ENCODE data around the gene WSB2. TPM values are rescaled to one million over a fixed set of nuclear protein-coding genes. Genes with fewer than 3 reads are reported as not detected.
"Not testable (repeated sequence)": the region's sequence is repeated elsewhere in the genome, so short reads cannot be mapped to it uniquely, and the experiment has no call there.

Gene WSB2
- total RNA-seq, 1 donor from 2014 or later = 100 TPM

- TF ChIP-seq, protein P1, sequence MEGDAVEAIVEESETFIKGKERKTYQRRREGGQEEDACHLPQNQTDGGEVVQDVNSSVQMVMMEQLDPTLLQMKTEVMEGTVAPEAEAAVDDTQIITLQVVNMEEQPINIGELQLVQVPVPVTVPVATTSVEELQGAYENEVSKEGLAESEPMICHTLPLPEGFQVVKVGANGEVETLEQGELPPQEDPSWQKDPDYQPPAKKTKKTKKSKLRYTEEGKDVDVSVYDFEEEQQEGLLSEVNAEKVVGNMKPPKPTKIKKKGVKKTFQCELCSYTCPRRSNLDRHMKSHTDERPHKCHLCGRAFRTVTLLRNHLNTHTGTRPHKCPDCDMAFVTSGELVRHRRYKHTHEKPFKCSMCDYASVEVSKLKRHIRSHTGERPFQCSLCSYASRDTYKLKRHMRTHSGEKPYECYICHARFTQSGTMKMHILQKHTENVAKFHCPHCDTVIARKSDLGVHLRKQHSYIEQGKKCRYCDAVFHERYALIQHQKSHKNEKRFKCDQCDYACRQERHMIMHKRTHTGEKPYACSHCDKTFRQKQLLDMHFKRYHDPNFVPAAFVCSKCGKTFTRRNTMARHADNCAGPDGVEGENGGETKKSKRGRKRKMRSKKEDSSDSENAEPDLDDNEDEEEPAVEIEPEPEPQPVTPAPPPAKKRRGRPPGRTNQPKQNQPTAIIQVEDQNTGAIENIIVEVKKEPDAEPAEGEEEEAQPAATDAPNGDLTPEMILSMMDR (IDR thresholded peaks at IDR 0.05; ENCODE audit: borderline replicate concordance) = no peak
- intact Hi-C loops (cut with micrococcal nuclease) = no loop called here
- Histone ChIP-seq H3K4me3 (no peak overlapping the region), H3K4me1 (peaks cover 3% of the 10 kb centered on the region), H3K27me3 (ENCODE audit: low read depth) (no peaks in the 10 kb centered on the region), H3K36me3 (peaks cover 46% of the 10 kb centered on the region), H3K9me3 (replicated peaks) (no peaks in the 10 kb centered on the region), H3K27ac (replicated peaks) (no peak overlapping the region)
- DNase-seq = no peak
Measured at GRCh38 chr12:118022728-118023109, 38.3 kb downstream of the WSB2 start.

- H3K36me3 ChIP-seq = peaks cover 41% of the 10 kb centered on the region
- intact Hi-C loops (cut with micrococcal nuclease); H3K27ac ChIP-seq (replicated peaks); H3K27me3 ChIP-seq (ENCODE audit: low read depth); H3K9me3 ChIP-seq (replicated peaks); H3K4me3 ChIP-seq; DNase-seq; H3K4me1 ChIP-seq: not testable (repeated sequence)
Measured at GRCh38 chr12:118022097-118022727, 38.8 kb downstream of the WSB2 start.

DNA sequence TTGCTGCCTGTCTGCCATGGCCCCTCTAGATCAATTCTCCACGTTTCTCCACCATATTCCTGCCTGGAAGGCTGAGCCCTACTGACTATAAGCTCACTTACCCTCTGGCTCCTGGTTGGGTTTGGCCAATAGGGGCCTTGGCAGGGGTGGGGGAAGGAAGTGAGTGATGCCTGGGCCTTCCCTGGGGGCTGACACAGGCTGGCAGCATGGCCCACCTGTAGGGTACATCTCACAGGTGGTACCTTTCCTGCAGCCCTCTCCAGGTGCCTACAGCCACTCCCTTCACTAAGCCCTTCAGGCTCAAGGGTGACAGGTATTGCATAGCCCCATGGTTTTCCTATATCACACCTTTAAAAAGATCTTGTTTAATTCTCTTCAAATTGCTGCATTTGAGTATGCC, 40.9 kb downstream of the WSB2 start:
- Histone ChIP-seq H3K9me3 (replicated peaks) (no peaks in the 10 kb centered on the region), H3K4me3 (no peak overlapping the region), H3K4me1 (peaks cover 20% of the 10 kb centered on the region), H3K36me3 (peaks cover 19% of the 10 kb centered on the region), H3K27me3 (ENCODE audit: low read depth) (no peaks in the 10 kb centered on the region), H3K27ac (replicated peaks) (no peak overlapping the region)
- no peak for DNase-seq
- TF ChIP-seq, protein P1 (IDR thresholded peaks at IDR 0.05; ENCODE audit: borderline replicate concordance) = no peak
- intact Hi-C loops (cut with micrococcal nuclease) = no loop called here

DNA sequence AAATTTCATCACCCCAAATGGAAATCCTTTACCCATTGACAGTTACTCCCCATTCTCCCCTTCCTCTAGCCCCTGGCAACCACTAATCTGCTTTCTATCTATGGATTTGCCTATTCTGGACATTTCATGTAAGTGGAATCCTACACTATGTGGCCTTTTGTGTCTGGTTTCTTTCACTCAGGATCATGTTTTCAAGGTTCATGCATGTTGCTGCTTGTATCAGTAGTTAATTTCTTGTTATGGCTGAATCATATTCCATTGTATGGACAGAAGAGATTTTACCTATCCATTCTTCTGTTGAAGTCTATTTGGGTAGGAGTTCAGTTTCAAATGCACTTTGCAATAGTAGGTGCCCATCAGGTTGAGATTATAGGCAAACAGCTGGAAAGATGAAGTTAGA, 43.1 kb downstream of the WSB2 start:
- H3K4me3 ChIP-seq = no peak overlapping the region
- no peak overlapping the region for H3K27ac ChIP-seq (replicated peaks)
- no peaks in the 10 kb centered on the region for H3K9me3 ChIP-seq (replicated peaks)
- no peaks in the 10 kb centered on the region for H3K27me3 ChIP-seq (ENCODE audit: low read depth)
- TF ChIP-seq, protein P1 (IDR thresholded peaks at IDR 0.05; ENCODE audit: borderline replicate concordance) = no peak
- intact Hi-C loops (cut with micrococcal nuclease) = no loop called here
- peaks cover 14% of the 10 kb centered on the region for H3K36me3 ChIP-seq
- H3K4me1 ChIP-seq = peaks cover 20% of the 10 kb centered on the region
- no peak for DNase-seq

GRCh38 chr12:118016424-118017264, 44.3 kb downstream of the WSB2 start, which contains the start of gene RFC5:
RFC5 (plus strand) TSS chr12:118016703; CDS start chr12:118016828, 125 bp downstream.
- Histone ChIP-seq H3K4me3 (peak within 1 kb of the TSS; percentile 82), H3K27ac (replicated peaks) (peak within 1 kb of the TSS; percentile 42), H3K9me3 (replicated peaks) (no peaks in the 10 kb centered on the region), H3K36me3 (peaks cover 14% of the 10 kb centered on the region), H3K4me1 (peaks cover 20% of the 10 kb centered on the region), H3K27me3 (ENCODE audit: low read depth) (no peaks in the 10 kb centered on the region)
- TF ChIP-seq, protein P1 (IDR thresholded peaks at IDR 0.05; ENCODE audit: borderline replicate concordance) = no peak
- intact Hi-C loops (cut with micrococcal nuclease) = no loop called here
- peak; percentile 99 for DNase-seq

DNA sequence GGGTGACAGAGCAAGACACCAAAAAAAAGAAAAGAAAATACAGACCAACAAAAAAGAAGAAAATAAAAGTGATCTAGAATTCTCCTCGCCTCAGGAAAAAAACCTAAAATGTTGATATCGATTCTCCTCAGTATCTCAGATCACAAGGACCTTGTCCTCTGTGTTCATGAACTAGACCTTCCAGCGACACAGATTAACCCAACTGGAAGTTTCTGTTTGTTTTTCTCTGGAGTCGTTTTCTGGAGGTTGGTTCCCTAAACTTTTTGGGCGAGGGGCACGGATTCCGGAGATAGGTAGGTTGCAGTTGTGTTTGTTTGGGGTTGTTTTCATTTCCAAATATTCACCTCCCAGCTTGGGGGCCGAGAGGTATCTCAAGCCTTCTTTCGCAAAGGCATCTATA, 45.0 kb downstream of the WSB2 start:
- intact Hi-C loops (cut with micrococcal nuclease) = no loop called here
- Histone ChIP-seq H3K9me3 (replicated peaks) (no peaks in the 10 kb centered on the region), H3K4me1 (peaks cover 20% of the 10 kb centered on the region), H3K36me3 (peaks cover 12% of the 10 kb centered on the region), H3K27ac (replicated peaks) (no peak overlapping the region), H3K4me3 (peak overlapping the region; percentile 82), H3K27me3 (ENCODE audit: low read depth) (no peaks in the 10 kb centered on the region)
- TF ChIP-seq, protein P1 (IDR thresholded peaks at IDR 0.05; ENCODE audit: borderline replicate concordance) = no peak
- DNase-seq = no peak
